Neural progenitor cell (in vitro differentiated cells): ENCODE data around the gene TBC1D32.

ENCODE experiments used
- EZH2 ChIP-seq: fragments of 200-600 bp; sonication (generic); IDR thresholded peaks from 2 replicates; pipeline ENCODE4 v1.6.1; 2017; ENCODE audit warnings: antibody characterized with exemption, mild to moderate bottlenecking, moderate library complexity
- EZH2phosphoT487 ChIP-seq: fragments of 200-600 bp; sonication (generic); IDR thresholded peaks from 2 replicates; pipeline ENCODE4 v1.6.1; 2017; ENCODE audit warnings: antibody characterized with exemption
- TF ChIP-seq, protein P1 (sequence below): fragments of 200-600 bp; sonication (generic); IDR thresholded peaks from 2 replicates; pipeline ENCODE4 v1.5.1; 2017; ENCODE audit warnings: antibody characterized with exemption, mild to moderate bottlenecking

DNA sequence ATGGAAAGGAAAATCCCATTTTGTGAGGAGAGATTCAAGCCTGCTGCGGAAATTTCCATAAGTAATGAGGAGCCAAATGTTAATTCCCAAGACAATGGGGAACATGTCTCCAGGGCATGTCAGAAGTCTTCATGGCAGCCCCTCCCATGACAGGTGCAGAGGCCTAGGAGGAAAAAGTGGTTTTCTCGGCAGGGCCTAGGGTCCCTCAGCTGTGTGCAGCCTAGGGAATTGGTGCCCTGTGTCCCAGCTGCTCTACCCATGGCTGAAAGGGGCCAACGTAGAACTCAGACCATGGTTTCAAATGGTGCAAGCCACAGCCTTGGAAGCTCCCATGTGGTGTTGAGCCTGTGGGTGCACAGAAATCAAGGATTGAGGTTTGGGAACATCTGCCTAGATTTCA lies 269.9 kb downstream of the TBC1D32 start:
- TF ChIP-seq, protein P1, sequence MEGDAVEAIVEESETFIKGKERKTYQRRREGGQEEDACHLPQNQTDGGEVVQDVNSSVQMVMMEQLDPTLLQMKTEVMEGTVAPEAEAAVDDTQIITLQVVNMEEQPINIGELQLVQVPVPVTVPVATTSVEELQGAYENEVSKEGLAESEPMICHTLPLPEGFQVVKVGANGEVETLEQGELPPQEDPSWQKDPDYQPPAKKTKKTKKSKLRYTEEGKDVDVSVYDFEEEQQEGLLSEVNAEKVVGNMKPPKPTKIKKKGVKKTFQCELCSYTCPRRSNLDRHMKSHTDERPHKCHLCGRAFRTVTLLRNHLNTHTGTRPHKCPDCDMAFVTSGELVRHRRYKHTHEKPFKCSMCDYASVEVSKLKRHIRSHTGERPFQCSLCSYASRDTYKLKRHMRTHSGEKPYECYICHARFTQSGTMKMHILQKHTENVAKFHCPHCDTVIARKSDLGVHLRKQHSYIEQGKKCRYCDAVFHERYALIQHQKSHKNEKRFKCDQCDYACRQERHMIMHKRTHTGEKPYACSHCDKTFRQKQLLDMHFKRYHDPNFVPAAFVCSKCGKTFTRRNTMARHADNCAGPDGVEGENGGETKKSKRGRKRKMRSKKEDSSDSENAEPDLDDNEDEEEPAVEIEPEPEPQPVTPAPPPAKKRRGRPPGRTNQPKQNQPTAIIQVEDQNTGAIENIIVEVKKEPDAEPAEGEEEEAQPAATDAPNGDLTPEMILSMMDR, result no peak
- no peak for TF ChIP-seq EZH2phosphoT487
- no peak for TF ChIP-seq EZH2
